Endothelial cell of umbilical vein (primary cell): ENCODE results near the gene AADACL2. TPM values are rescaled to one million over a fixed set of nuclear protein-coding genes. Genes with fewer than 3 reads are reported as not detected.

Source experiments
- Bru-seq: library from RNA; stranded (reverse); fragments of 400-500 nt; gene quantifications from one replicate; lab custom pipeline; 2021; lab: Mats Ljungman, UMichigan
- BruChase-seq, 2 experiments: library from RNA; stranded (reverse); fragments of 400-500 nt; gene quantifications; one replicate each; lab custom pipeline; 2021; lab: Mats Ljungman, UMichigan
- BruUV-seq: library from RNA; stranded (reverse); fragments of 400-500 nt; replicated peaks from 2 replicates; lab custom pipeline; 2021; lab: Mats Ljungman, UMichigan
- CTCF ChIA-PET: fragments of 300-600, 350-600 bp; sonication (Branson Sonifier 250); formaldehyde crosslinking; loops from one replicate; lab custom pipeline; 2021; ENCODE audit warnings: antibody characterized with exemption, inconsistent platforms; lab: Charles Lee
- POLR2A ChIA-PET: fragments of 300-600, 350-600 bp; sonication (Branson Sonifier 250); formaldehyde crosslinking; loops from one replicate; lab custom pipeline; 2021; ENCODE audit warnings: antibody characterized with exemption, inconsistent platforms; lab: Charles Lee
- DNase-seq: peaks from one replicate; pipeline ENCODE4 v3.0.0-alpha.2; 2011; ENCODE audit warnings: low read depth, low spot score
- FAIRE-seq: peaks from 2 replicates; lab custom pipeline; 2011; peaks lifted over from hg19 to GRCh38; lab: Jason Lieb, UNC
- H2AFZ ChIP-seq: 2 replicates; pipeline ENCODE4 v1.6.0; 2012; ENCODE audit warnings: low read depth, low read length, control low read depth, inconsistent platforms
- H3K27ac ChIP-seq: 2 replicates; pipeline ENCODE4 v1.5.1; 2011; ENCODE audit warnings: low read depth, mild to moderate bottlenecking, control low read depth, low read length, moderate library complexity; ENCODE audit not compliant: insufficient read depth
- H3K27me3 ChIP-seq, 2 experiments: 2 replicates each; pipeline versions ENCODE4 v1.6.0 to v1.6.1; 2011; ENCODE audit warnings: low read length in 2 of 2, mixed read lengths in 1 of 2; ENCODE audit not compliant: control insufficient read depth in 2 of 2, insufficient read depth in 2 of 2
- H3K36me3 ChIP-seq, 2 experiments: 2 replicates in 1 of 2; 3 replicates in 1 of 2; pipeline ENCODE4 v1.5.1; 2011; ENCODE audit warnings: low read length in 2 of 2, mild to moderate bottlenecking in 1 of 2, moderate library complexity in 1 of 2; ENCODE audit not compliant: control insufficient read depth in 2 of 2, insufficient read depth in 2 of 2; ENCODE audit errors: extremely low read depth in 1 of 2
- H3K4me1 ChIP-seq: 3 replicates; pipeline ENCODE4 v1.5.1; 2011; ENCODE audit warnings: mild to moderate bottlenecking, low read length; ENCODE audit not compliant: control insufficient read depth, insufficient read depth; ENCODE audit errors: extremely low read depth
- H3K4me2 ChIP-seq: 2 replicates; pipeline ENCODE4 v1.6.1; 2011; ENCODE audit warnings: low read length, control low read depth, mixed read lengths; ENCODE audit not compliant: insufficient read depth
- H3K4me3 ChIP-seq, 3 experiments: fragments of 200-600 bp in 1 of 3; sonication (generic), shearing (Covaris generic) in 1 of 3; replicated peaks in 1 of 3; 2 replicates each; pipeline ENCODE4 v1.5.1; 2011 to 2016; ENCODE audit warnings: control low read depth in 3 of 3, low read length in 3 of 3, mild to moderate bottlenecking in 2 of 3, inconsistent platforms in 1 of 3, low read depth in 1 of 3, moderate library complexity in 1 of 3; ENCODE audit not compliant: insufficient read depth in 1 of 3
- H3K79me2 ChIP-seq: 2 replicates; pipeline ENCODE4 v1.6.0; 2012; ENCODE audit warnings: low read length, inconsistent platforms; ENCODE audit not compliant: control insufficient read depth, insufficient read depth
- H3K9ac ChIP-seq: replicated peaks from 2 replicates; pipeline ENCODE3; 2011; ENCODE audit warnings: low read length, control low read depth; ENCODE audit not compliant: insufficient read depth; ENCODE audit errors: extremely low read depth
- H3K9me1 ChIP-seq: replicated peaks from 3 replicates; pipeline ENCODE4 v1.6.0; 2011; ENCODE audit warnings: mild to moderate bottlenecking, low read length; ENCODE audit not compliant: control insufficient read depth, insufficient read depth; ENCODE audit errors: extremely low read depth
- H3K9me3 ChIP-seq: replicated peaks from 2 replicates; pipeline ENCODE4 v1.5.1; 2012; ENCODE audit warnings: low read length, inconsistent platforms; ENCODE audit not compliant: control insufficient read depth, insufficient read depth
- H4K20me1 ChIP-seq: replicated peaks from 2 replicates; pipeline ENCODE3; 2011; ENCODE audit warnings: mild to moderate bottlenecking, low read length; ENCODE audit not compliant: control insufficient read depth, insufficient read depth; ENCODE audit errors: extremely low read depth
- EZH2 ChIP-seq: IDR thresholded peaks from 2 replicates; pipeline ENCODE4 v1.6.1; 2012; ENCODE audit warnings: borderline replicate concordance, low read depth, mild to moderate bottlenecking, moderate library complexity, low read length, inconsistent platforms; ENCODE audit not compliant: severe bottlenecking
- FOS ChIP-seq: IDR thresholded peaks from 2 replicates; pipeline ENCODE4 v1.6.1; 2011; ENCODE audit warnings: mild to moderate bottlenecking, low read length, moderate library complexity, borderline replicate concordance; ENCODE audit not compliant: insufficient read depth
- GATA2 ChIP-seq: IDR thresholded peaks from 2 replicates; pipeline ENCODE4 v1.7.0; 2011; ENCODE audit warnings: low read depth, mild to moderate bottlenecking, moderate library complexity, mixed read lengths, low read length; ENCODE audit not compliant: insufficient read length, insufficient read depth
- JUN ChIP-seq: IDR thresholded peaks from 2 replicates; pipeline ENCODE4 v1.6.1; 2011; ENCODE audit warnings: borderline replicate concordance, low read depth; ENCODE audit not compliant: insufficient read length, insufficient read depth
- MYC ChIP-seq: IDR thresholded peaks from one replicate; pipeline ENCODE4 v1.6.1; 2011; ENCODE audit warnings: mild to moderate bottlenecking, low read depth, low read length
- POLR2A ChIP-seq: IDR thresholded peaks from 2 replicates; pipeline ENCODE4 v1.6.1; 2012; ENCODE audit warnings: low read depth, mild to moderate bottlenecking, control low read depth, low read length
- POLR2AphosphoS5 ChIP-seq: IDR thresholded peaks from 2 replicates; pipeline ENCODE4 v1.6.1; 2012; ENCODE audit warnings: low read depth, mild to moderate bottlenecking, control low read depth, low read length, moderate library complexity; ENCODE audit not compliant: insufficient read depth
- dilution Hi-C: fragments of 300-500 bp; cut with MboI; formaldehyde crosslinking; loops from one replicate; pipeline ENCODE4 v1.15.0; 2019; ENCODE audit warnings: low sequenced_read_pairs; ENCODE audit not compliant: extremely low pct_ligation_motif_present
- intact Hi-C: fragments of 100-400 bp; cut with micrococcal nuclease; formaldehyde crosslinking; loops from one replicate; pipeline ENCODE4 v1.10.0; 2022
- long read RNA-seq: library from polyadenylated mRNA; stranded (forward); transcript quantifications from one replicate; pipeline ENCODE4 v2.0.0, GENCODE V29; 2021
- polyA minus RNA-seq, 3 experiments: library from RNA; depleted of rRNA, polyadenylated mRNA; stranded (reverse); fragments of >200 nt; gene quantifications; 1 replicate in 1 of 3; 2 replicates in 2 of 3; pipeline ENCODE4 v1.2.3, GENCODE V29; 2011
- polyA plus RNA-seq, 4 experiments: library from polyadenylated mRNA; depleted of rRNA in 3 of 4; stranded (reverse) in 3 of 4; unstranded in 1 of 4; fragments of >200 nt; gene quantifications; 2 replicates each; pipeline versions ENCODE4 v1.2.1 to v1.2.3, GENCODE V29; 2011 to 2012; ENCODE audit warnings: missing spikeins in 1 of 4
- total RNA-seq: library from RNA; stranded (reverse); gene quantifications from 2 replicates; pipeline ENCODE4 v1.2.3, GENCODE V29; 2021
- TF ChIP-seq, protein P1 (sequence below): IDR thresholded peaks from 2 replicates; pipeline ENCODE4 v1.6.1; 2011; ENCODE audit not compliant: insufficient read depth, insufficient read length
- TF ChIP-seq, protein P2 (sequence below), 2 donors: IDR thresholded peaks; 1 replicate in 1 of 2; 2 replicates in 1 of 2; pipeline ENCODE4 v1.5.1; 2011; ENCODE audit warnings: low read length in 2 of 2, mild to moderate bottlenecking in 2 of 2, moderate library complexity in 2 of 2, control low read depth in 1 of 2, inconsistent platforms in 1 of 2, low read depth in 1 of 2; ENCODE audit not compliant: insufficient read depth in 1 of 2; ENCODE audit errors: extremely low read depth in 1 of 2

Gene AADACL2, protein sequence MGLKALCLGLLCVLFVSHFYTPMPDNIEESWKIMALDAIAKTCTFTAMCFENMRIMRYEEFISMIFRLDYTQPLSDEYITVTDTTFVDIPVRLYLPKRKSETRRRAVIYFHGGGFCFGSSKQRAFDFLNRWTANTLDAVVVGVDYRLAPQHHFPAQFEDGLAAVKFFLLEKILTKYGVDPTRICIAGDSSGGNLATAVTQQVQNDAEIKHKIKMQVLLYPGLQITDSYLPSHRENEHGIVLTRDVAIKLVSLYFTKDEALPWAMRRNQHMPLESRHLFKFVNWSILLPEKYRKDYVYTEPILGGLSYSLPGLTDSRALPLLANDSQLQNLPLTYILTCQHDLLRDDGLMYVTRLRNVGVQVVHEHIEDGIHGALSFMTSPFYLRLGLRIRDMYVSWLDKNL
- not detected in 2 replicates for total RNA-seq
- polyA plus RNA-seq, result not detected in 2 replicates
- polyA plus RNA-seq (2011; cell fraction: cytosol; rRNA removed), result not detected in 2 replicates
- polyA plus RNA-seq (2011; cell fraction: nucleus; rRNA removed), result not detected in 2 replicates
- polyA plus RNA-seq (2012), result not detected in 2 replicates
- polyA minus RNA-seq, result not detected in 2 replicates
- not detected for polyA minus RNA-seq (2011; cell fraction: cytosol; rRNA and poly(A)+ RNA removed)
- polyA minus RNA-seq (2011; cell fraction: nucleus; rRNA and poly(A)+ RNA removed), result not detected in 2 replicates
- not detected for Bru-seq, nascent RNA
- BruChase-seq, experiment 1, labeled RNA remaining after a 6-hour chase, result not detected
- not detected for BruChase-seq, experiment 2, labeled RNA remaining after a 2-hour chase
- long read RNA-seq, result 0 reads

DNA sequence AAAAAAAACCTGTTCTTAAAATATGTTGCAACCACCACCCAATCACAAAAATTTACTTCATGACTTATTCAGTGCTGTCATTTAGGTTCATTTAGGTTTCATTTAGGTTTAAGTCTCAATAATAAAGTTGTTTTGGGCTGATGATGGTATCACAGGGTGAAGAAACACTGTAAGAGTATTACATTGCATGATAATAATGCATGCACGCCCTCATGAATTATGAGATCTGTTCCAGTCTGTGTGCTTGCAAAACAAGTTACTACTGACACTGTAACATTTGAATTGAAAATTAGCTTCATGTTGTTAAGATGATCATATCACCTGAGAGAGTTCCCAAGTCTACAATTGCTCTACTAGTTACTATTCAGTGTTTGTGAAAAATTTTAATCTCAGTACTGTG lies at the start of gene AADACL2:
AADACL2 (plus strand) TSS at position 315 of the 400 bp plus-strand sequence. CDS start 109 bp downstream, outside the sequence.
- Histone ChIP-seq H3K9me3 (no peaks in the 10 kb centered on the region), H3K9me1 (no peaks in the 10 kb centered on the region), H4K20me1 (no peaks in the 10 kb centered on the region), H3K9ac (no peak within 1 kb of the TSS), H3K4me1 (no peaks in the 10 kb centered on the region), H2AFZ (no peak within 1 kb of the TSS), H3K36me3 (no peaks in the 10 kb centered on the region), H3K79me2 (no peaks in the 10 kb centered on the region), H3K27ac (no peak within 1 kb of the TSS), H3K4me3 (no peak within 1 kb of the TSS), H3K27me3 (no peaks in the 10 kb centered on the region), H3K4me2 (no peak within 1 kb of the TSS)
- no peak for FAIRE-seq
- intact Hi-C loops (no loop called here), dilution Hi-C loops (no loop called here)
- no peak for DNase-seq
- BruUV-seq, result no TSS peak
- ChIA-PET POLR2A (no interaction called here), CTCF (no interaction called here)
- TF ChIP-seq FOS, result no peak
- no peak for TF ChIP-seq POLR2AphosphoS5
- no peak for TF ChIP-seq GATA2
- TF ChIP-seq MYC, result no peak
- TF ChIP-seq JUN, result no peak
- TF ChIP-seq EZH2, result no peak
- TF ChIP-seq, protein P1, sequence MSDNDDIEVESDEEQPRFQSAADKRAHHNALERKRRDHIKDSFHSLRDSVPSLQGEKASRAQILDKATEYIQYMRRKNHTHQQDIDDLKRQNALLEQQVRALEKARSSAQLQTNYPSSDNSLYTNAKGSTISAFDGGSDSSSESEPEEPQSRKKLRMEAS, result no peak
- no peak for TF ChIP-seq POLR2A
- TF ChIP-seq, protein P2, sequence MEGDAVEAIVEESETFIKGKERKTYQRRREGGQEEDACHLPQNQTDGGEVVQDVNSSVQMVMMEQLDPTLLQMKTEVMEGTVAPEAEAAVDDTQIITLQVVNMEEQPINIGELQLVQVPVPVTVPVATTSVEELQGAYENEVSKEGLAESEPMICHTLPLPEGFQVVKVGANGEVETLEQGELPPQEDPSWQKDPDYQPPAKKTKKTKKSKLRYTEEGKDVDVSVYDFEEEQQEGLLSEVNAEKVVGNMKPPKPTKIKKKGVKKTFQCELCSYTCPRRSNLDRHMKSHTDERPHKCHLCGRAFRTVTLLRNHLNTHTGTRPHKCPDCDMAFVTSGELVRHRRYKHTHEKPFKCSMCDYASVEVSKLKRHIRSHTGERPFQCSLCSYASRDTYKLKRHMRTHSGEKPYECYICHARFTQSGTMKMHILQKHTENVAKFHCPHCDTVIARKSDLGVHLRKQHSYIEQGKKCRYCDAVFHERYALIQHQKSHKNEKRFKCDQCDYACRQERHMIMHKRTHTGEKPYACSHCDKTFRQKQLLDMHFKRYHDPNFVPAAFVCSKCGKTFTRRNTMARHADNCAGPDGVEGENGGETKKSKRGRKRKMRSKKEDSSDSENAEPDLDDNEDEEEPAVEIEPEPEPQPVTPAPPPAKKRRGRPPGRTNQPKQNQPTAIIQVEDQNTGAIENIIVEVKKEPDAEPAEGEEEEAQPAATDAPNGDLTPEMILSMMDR (IDR thresholded peaks at IDR 0.05; ENCODE audit: extremely low read depth in 1 of 2, insufficient read depth in 1 of 2, low read depth in 1 of 2, low read length in 2 of 2), result no peak
